HG02885 (cell line): Measurements from ENCODE around the gene SENP1.

Source experiments
- ATAC-seq: cut with Tn5 transposase; IDR thresholded peaks from one replicate; pipeline ENCODE4 v1.9.1; 2021; ENCODE audit warnings: mild to moderate bottlenecking; ENCODE audit not compliant: unreplicated experiment, poor library complexity

SENP1 gene

GRCh38 chr12:48004053-48004941, 101.6 kb downstream of the SENP1 start, which contains the start of gene COL2A1:
TSS of gene COL2A1 (minus strand) at chr12:48004476. CDS start at chr12:48004321, 155 bp downstream.
- no peak for ATAC-seq

GRCh38 chr12:48003226-48004052, 102.4 kb downstream of the SENP1 start:
- ATAC-seq: no peak

GRCh38 chr12:48002773-48003218, 103.1 kb downstream of the SENP1 start:
- no peak for ATAC-seq

- no peak for ATAC-seq
Measured at GRCh38 chr12:48002414-48002730, 103.5 kb downstream of the SENP1 start.

- ATAC-seq: no peak
Measured at GRCh38 chr12:48001505-48002413, 104.1 kb downstream of the SENP1 start.

- no peak for ATAC-seq
Measured at GRCh38 chr12:48000878-48001504, 104.9 kb downstream of the SENP1 start.

GRCh38 chr12:47999816-48000215, 106.1 kb downstream of the SENP1 start:
- no peak for ATAC-seq

- no peak for ATAC-seq
Measured at GRCh38 chr12:47997321-47997720, 108.6 kb downstream of the SENP1 start.

- ATAC-seq: no peak
Measured at GRCh38 chr12:47995981-47996401, 109.9 kb downstream of the SENP1 start.

- no peak for ATAC-seq
Measured at GRCh38 chr12:47993491-47993890, 112.4 kb downstream of the SENP1 start.
